Measurements from ENCODE around the gene ZNF860.
A peak's percentile ranks its signal among the peaks of the same experiment; 100 is the strongest.

The ZNF860 gene

GRCh38 chr3:31981206-31982181 is at the start of gene ZNF860, which contains the start of gene OSBPL10:
Gene ZNF860, plus strand, starts transcription at chr3:31981750. Its CDS starts 7,330 bp downstream, at chr3:31989080.
Gene OSBPL10, minus strand, starts transcription at chr3:31981262. Its CDS starts 83 bp downstream, at chr3:31981179.
- DNase-seq, result peak; percentile 81

GRCh38 chr3:31932990-31933389 is 48.6 kb upstream of the ZNF860 start:
- no peak for DNase-seq

- no peak for DNase-seq
Measured at GRCh38 chr3:31934018-31934417, 47.5 kb upstream of the ZNF860 start.

- DNase-seq, result no peak
Measured at GRCh38 chr3:31934866-31935265, 46.7 kb upstream of the ZNF860 start.

- no peak for DNase-seq
Measured at GRCh38 chr3:31936420-31937060, 45.0 kb upstream of the ZNF860 start.

- no peak for DNase-seq
Measured at GRCh38 chr3:31937225-31937624, 44.3 kb upstream of the ZNF860 start.

- no peak for DNase-seq
Measured at GRCh38 chr3:31942446-31942845, 39.1 kb upstream of the ZNF860 start.

GRCh38 chr3:31943041-31943440 is 38.5 kb upstream of the ZNF860 start:
- no peak for DNase-seq

- DNase-seq, result no peak
Measured at GRCh38 chr3:31945738-31946052, 35.9 kb upstream of the ZNF860 start.

GRCh38 chr3:31946484-31947081 is 35.0 kb upstream of the ZNF860 start:
- no peak for DNase-seq

GRCh38 chr3:31947162-31947561 is 34.4 kb upstream of the ZNF860 start:
- no peak for DNase-seq

- no peak for DNase-seq
Measured at GRCh38 chr3:31947671-31948091, 33.9 kb upstream of the ZNF860 start.

GRCh38 chr3:31948280-31948679 is 33.3 kb upstream of the ZNF860 start:
- no peak for DNase-seq

GRCh38 chr3:31952205-31952604 is 29.3 kb upstream of the ZNF860 start:
- no peak for DNase-seq

GRCh38 chr3:31953091-31953490 is 28.5 kb upstream of the ZNF860 start:
- no peak for DNase-seq

GRCh38 chr3:31953636-31954035 is 27.9 kb upstream of the ZNF860 start:
- DNase-seq, result no peak

GRCh38 chr3:31955581-31955980 is 26.0 kb upstream of the ZNF860 start:
- DNase-seq, result no peak

GRCh38 chr3:31957106-31957505 is 24.4 kb upstream of the ZNF860 start:
- no peak for DNase-seq

- peak; percentile 96 for DNase-seq
Measured at GRCh38 chr3:31958701-31959152, 22.8 kb upstream of the ZNF860 start.

- no peak for DNase-seq
Measured at GRCh38 chr3:31959251-31959650, 22.3 kb upstream of the ZNF860 start.

- DNase-seq, result no peak
Measured at GRCh38 chr3:31959951-31960792, 21.4 kb upstream of the ZNF860 start.

GRCh38 chr3:31960793-31961431 is 20.6 kb upstream of the ZNF860 start:
- DNase-seq, result no peak

Data from NCI-H2029 (cell line).